Activated CD4-positive, alpha-beta T cell treated with anti-CD3 and anti-CD28 coated beads, Interleukin-2, amount 10 ng/mL, durations not matched to agents 7 days and 5 days (primary cell): ENCODE results near the gene GALNTL6. TPM values are rescaled to one million over a fixed set of nuclear protein-coding genes. Genes with fewer than 3 reads are reported as not detected.

Experiments
- CTCF ChIA-PET: fragments of 350-600 bp; sonication (Branson Sonifier 250); formaldehyde crosslinking; loops from one replicate; lab custom pipeline; 2021; ENCODE audit warnings: antibody characterized with exemption; lab: Charles Lee
- POLR2A ChIA-PET: fragments of 350-600 bp; sonication (Branson Sonifier 250); formaldehyde crosslinking; loops from one replicate; lab custom pipeline; 2021; ENCODE audit warnings: antibody characterized with exemption; lab: Charles Lee
- DNase-seq: peaks from one replicate; pipeline ENCODE4 v3.0.0-alpha.2; 2020
- H3K27ac Mint-ChIP-seq: one replicate; pipeline ENCODE4 v1.8.0; 2021; ENCODE audit warnings: mild to moderate bottlenecking, moderate library complexity, mixed read lengths
- H3K27me3 Mint-ChIP-seq: one replicate; pipeline ENCODE4 v1.8.0; 2021; ENCODE audit warnings: mixed read lengths
- H3K36me3 Mint-ChIP-seq: one replicate; pipeline ENCODE4 v1.8.0; 2021; ENCODE audit warnings: low read depth, mixed read lengths
- H3K4me1 Mint-ChIP-seq: one replicate; pipeline ENCODE4 v1.8.0; 2021; ENCODE audit warnings: mixed read lengths
- H3K4me3 Mint-ChIP-seq: one replicate; pipeline ENCODE4 v1.8.0; 2021; ENCODE audit warnings: mild to moderate bottlenecking, moderate library complexity, mixed read lengths
- H3K9me3 Mint-ChIP-seq: one replicate; pipeline ENCODE4 v1.8.0; 2021; ENCODE audit warnings: mixed read lengths
- total RNA-seq, 2 experiments: library from RNA; stranded (reverse); gene quantifications; one replicate each; pipeline ENCODE4 v1.2.3, GENCODE V29; 2021

Gene GALNTL6
- total RNA-seq, 2 experiments from 2014 or later, result not detected

- Mint-ChIP-seq H3K9me3 (no peaks in the 10 kb centered on the region), H3K4me1 (no peaks in the 10 kb centered on the region), H3K36me3 (no peaks in the 10 kb centered on the region), H3K27ac (no peak overlapping the region), H3K4me3 (no peak overlapping the region), H3K27me3 (no peaks in the 10 kb centered on the region)
- POLR2A ChIA-PET, result no interaction called here
- DNase-seq, result no peak
- CTCF ChIA-PET, result no interaction called here
Observed at GRCh38 chr4:171843456-171843855, 30.3 kb downstream of the GALNTL6 start.

- ChIA-PET CTCF (no interaction called here), POLR2A (no interaction called here)
- no peaks in the 10 kb centered on the region for H3K36me3 Mint-ChIP-seq
- H3K27me3 Mint-ChIP-seq, result no peaks in the 10 kb centered on the region
- H3K4me3 Mint-ChIP-seq, result no peak overlapping the region
- no peaks in the 10 kb centered on the region for H3K9me3 Mint-ChIP-seq
- H3K4me1 Mint-ChIP-seq, result no peaks in the 10 kb centered on the region
- peak; percentile 6 for DNase-seq
- H3K27ac Mint-ChIP-seq, result no peak overlapping the region
Observed at GRCh38 chr4:171846232-171846631, 33.0 kb downstream of the GALNTL6 start.

- H3K27me3 Mint-ChIP-seq, result no peaks in the 10 kb centered on the region
- H3K27ac Mint-ChIP-seq, result no peak overlapping the region
- DNase-seq, result no peak
- POLR2A ChIA-PET, result no interaction called here
- no peaks in the 10 kb centered on the region for H3K36me3 Mint-ChIP-seq
- no peak overlapping the region for H3K4me3 Mint-ChIP-seq
- H3K4me1 Mint-ChIP-seq, result no peaks in the 10 kb centered on the region
- CTCF ChIA-PET, result no interaction called here
- no peaks in the 10 kb centered on the region for H3K9me3 Mint-ChIP-seq
Observed at GRCh38 chr4:171846893-171847292, 33.7 kb downstream of the GALNTL6 start.

GRCh38 chr4:171847751-171848150 lies 34.5 kb downstream of the GALNTL6 start:
- Mint-ChIP-seq H3K27ac (no peak overlapping the region), H3K27me3 (no peaks in the 10 kb centered on the region), H3K36me3 (no peaks in the 10 kb centered on the region), H3K9me3 (no peaks in the 10 kb centered on the region), H3K4me3 (no peak overlapping the region), H3K4me1 (no peaks in the 10 kb centered on the region)
- DNase-seq, result no peak
- ChIA-PET POLR2A (no interaction called here), CTCF (no interaction called here)

GRCh38 chr4:171849686-171850222 lies 36.5 kb downstream of the GALNTL6 start:
- H3K4me1 Mint-ChIP-seq, result no peaks in the 10 kb centered on the region
- H3K4me3 Mint-ChIP-seq, result no peak overlapping the region
- H3K9me3 Mint-ChIP-seq, result no peaks in the 10 kb centered on the region
- H3K36me3 Mint-ChIP-seq, result no peaks in the 10 kb centered on the region
- no peak for DNase-seq
- no peaks in the 10 kb centered on the region for H3K27me3 Mint-ChIP-seq
- ChIA-PET POLR2A (no interaction called here), CTCF (no interaction called here)
- H3K27ac Mint-ChIP-seq, result no peak overlapping the region

- H3K9me3 Mint-ChIP-seq, result no peaks in the 10 kb centered on the region
- H3K4me1 Mint-ChIP-seq, result no peaks in the 10 kb centered on the region
- DNase-seq, result no peak
- no peaks in the 10 kb centered on the region for H3K27me3 Mint-ChIP-seq
- ChIA-PET CTCF (no interaction called here), POLR2A (no interaction called here)
- no peak overlapping the region for H3K4me3 Mint-ChIP-seq
- H3K36me3 Mint-ChIP-seq, result no peaks in the 10 kb centered on the region
- H3K27ac Mint-ChIP-seq, result no peak overlapping the region
Observed at GRCh38 chr4:171851295-171851694, 38.1 kb downstream of the GALNTL6 start.

- ChIA-PET POLR2A (no interaction called here), CTCF (interaction anchor here (0.8 kb wide), 1 partner anchor 26 kb away, joined by 3 read pairs; no protein-coding TSS in a partner anchor)
- no peaks in the 10 kb centered on the region for H3K4me1 Mint-ChIP-seq
- H3K36me3 Mint-ChIP-seq, result no peaks in the 10 kb centered on the region
- no peaks in the 10 kb centered on the region for H3K9me3 Mint-ChIP-seq
- H3K4me3 Mint-ChIP-seq, result no peak overlapping the region
- no peaks in the 10 kb centered on the region for H3K27me3 Mint-ChIP-seq
- no peak for DNase-seq
- no peak overlapping the region for H3K27ac Mint-ChIP-seq
Observed at GRCh38 chr4:171857302-171858012, 44.3 kb downstream of the GALNTL6 start.

- no peak overlapping the region for H3K27ac Mint-ChIP-seq
- no peaks in the 10 kb centered on the region for H3K36me3 Mint-ChIP-seq
- H3K4me1 Mint-ChIP-seq, result no peaks in the 10 kb centered on the region
- POLR2A ChIA-PET, result no interaction called here
- CTCF ChIA-PET, result no interaction called here
- no peaks in the 10 kb centered on the region for H3K27me3 Mint-ChIP-seq
- no peak for DNase-seq
- no peak overlapping the region for H3K4me3 Mint-ChIP-seq
- H3K9me3 Mint-ChIP-seq, result no peaks in the 10 kb centered on the region
Observed at GRCh38 chr4:171875291-171875690, 62.1 kb downstream of the GALNTL6 start.

GRCh38 chr4:171876636-171877035 lies 63.4 kb downstream of the GALNTL6 start:
- Mint-ChIP-seq H3K27me3 (no peaks in the 10 kb centered on the region), H3K9me3 (no peaks in the 10 kb centered on the region), H3K4me3 (no peak overlapping the region), H3K36me3 (no peaks in the 10 kb centered on the region), H3K4me1 (no peaks in the 10 kb centered on the region), H3K27ac (no peak overlapping the region)
- ChIA-PET CTCF (no interaction called here), POLR2A (no interaction called here)
- no peak for DNase-seq

GRCh38 chr4:171880136-171880535 lies 66.9 kb downstream of the GALNTL6 start:
- Mint-ChIP-seq H3K4me3 (no peak overlapping the region), H3K36me3 (no peaks in the 10 kb centered on the region), H3K4me1 (no peaks in the 10 kb centered on the region), H3K27me3 (no peaks in the 10 kb centered on the region), H3K27ac (no peak overlapping the region), H3K9me3 (no peaks in the 10 kb centered on the region)
- DNase-seq, result no peak
- ChIA-PET CTCF (no interaction called here), POLR2A (no interaction called here)

- Mint-ChIP-seq H3K9me3 (no peaks in the 10 kb centered on the region), H3K36me3 (no peaks in the 10 kb centered on the region), H3K27ac (no peak overlapping the region), H3K27me3 (no peaks in the 10 kb centered on the region), H3K4me3 (no peak overlapping the region), H3K4me1 (no peaks in the 10 kb centered on the region)
- CTCF ChIA-PET, result no interaction called here
- DNase-seq, result no peak
- POLR2A ChIA-PET, result no interaction called here
Observed at GRCh38 chr4:171889681-171890080, 76.5 kb downstream of the GALNTL6 start.

- H3K9me3 Mint-ChIP-seq, result no peaks in the 10 kb centered on the region
- H3K27me3 Mint-ChIP-seq, result no peaks in the 10 kb centered on the region
- no peaks in the 10 kb centered on the region for H3K4me1 Mint-ChIP-seq
- H3K27ac Mint-ChIP-seq, result no peak overlapping the region
- DNase-seq, result no peak
- H3K36me3 Mint-ChIP-seq, result no peaks in the 10 kb centered on the region
- H3K4me3 Mint-ChIP-seq, result no peak overlapping the region
- POLR2A ChIA-PET, result no interaction called here
- CTCF ChIA-PET, result no interaction called here
Observed at GRCh38 chr4:171891038-171891437, 77.8 kb downstream of the GALNTL6 start.

- CTCF ChIA-PET, result no interaction called here
- no peak overlapping the region for H3K4me3 Mint-ChIP-seq
- no peak for DNase-seq
- no peak overlapping the region for H3K27ac Mint-ChIP-seq
- POLR2A ChIA-PET, result no interaction called here
- no peaks in the 10 kb centered on the region for H3K4me1 Mint-ChIP-seq
- peaks cover 2% of the 10 kb centered on the region for H3K9me3 Mint-ChIP-seq
- no peaks in the 10 kb centered on the region for H3K36me3 Mint-ChIP-seq
- H3K27me3 Mint-ChIP-seq, result no peaks in the 10 kb centered on the region
Observed at GRCh38 chr4:171896426-171896825, 83.2 kb downstream of the GALNTL6 start.

- CTCF ChIA-PET, result no interaction called here
- H3K27me3 Mint-ChIP-seq, result no peaks in the 10 kb centered on the region
- peaks cover 2% of the 10 kb centered on the region for H3K9me3 Mint-ChIP-seq
- no peak overlapping the region for H3K4me3 Mint-ChIP-seq
- H3K4me1 Mint-ChIP-seq, result no peaks in the 10 kb centered on the region
- POLR2A ChIA-PET, result no interaction called here
- H3K27ac Mint-ChIP-seq, result no peak overlapping the region
- DNase-seq, result no peak
- H3K36me3 Mint-ChIP-seq, result no peaks in the 10 kb centered on the region
Observed at GRCh38 chr4:171919314-171919713, 106.1 kb downstream of the GALNTL6 start.
